GM10847 (cell line): ENCODE measurements around the gene BABAM2.

Source experiments
- POLR2A ChIP-seq: IDR thresholded peaks from 2 replicates; pipeline ENCODE4 v1.6.1; 2011; ENCODE audit not compliant: insufficient read length; ENCODE audit errors: extremely low read depth

The BABAM2 gene

GRCh38 chr2:27953077-27953476 lies 62.5 kb downstream of the BABAM2 start:
- TF ChIP-seq POLR2A, result no peak

GRCh38 chr2:27954221-27954673 lies 63.7 kb downstream of the BABAM2 start:
- no peak for TF ChIP-seq POLR2A

- TF ChIP-seq POLR2A, result no peak
Observed at GRCh38 chr2:27954771-27955383, 64.3 kb downstream of the BABAM2 start.

- TF ChIP-seq POLR2A, result no peak
Observed at GRCh38 chr2:27955384-27956161, 65.0 kb downstream of the BABAM2 start.

- no peak for TF ChIP-seq POLR2A
Observed at GRCh38 chr2:27956888-27957287, 66.4 kb downstream of the BABAM2 start.

GRCh38 chr2:27958711-27959378 lies 68.3 kb downstream of the BABAM2 start:
- no peak for TF ChIP-seq POLR2A

- no peak for TF ChIP-seq POLR2A
Observed at GRCh38 chr2:27959496-27959895, 69.0 kb downstream of the BABAM2 start.

- TF ChIP-seq POLR2A, result no peak
Observed at GRCh38 chr2:27960237-27960912, 69.8 kb downstream of the BABAM2 start.

- TF ChIP-seq POLR2A, result no peak
Observed at GRCh38 chr2:27962006-27962405, 71.5 kb downstream of the BABAM2 start.

- no peak for TF ChIP-seq POLR2A
Observed at GRCh38 chr2:27963472-27963871, 72.9 kb downstream of the BABAM2 start.

- TF ChIP-seq POLR2A, result no peak
Observed at GRCh38 chr2:27964067-27964466, 73.5 kb downstream of the BABAM2 start.

- TF ChIP-seq POLR2A, result no peak
Observed at GRCh38 chr2:27965841-27966240, 75.3 kb downstream of the BABAM2 start.

GRCh38 chr2:27966466-27966865 lies 75.9 kb downstream of the BABAM2 start:
- TF ChIP-seq POLR2A, result no peak

GRCh38 chr2:27967076-27967475 lies 76.5 kb downstream of the BABAM2 start:
- TF ChIP-seq POLR2A, result no peak

GRCh38 chr2:27972311-27972710 lies 81.8 kb downstream of the BABAM2 start:
- TF ChIP-seq POLR2A, result no peak

- TF ChIP-seq POLR2A, result no peak
Observed at GRCh38 chr2:27973592-27973991, 83.1 kb downstream of the BABAM2 start.

GRCh38 chr2:27976308-27976707 lies 85.8 kb downstream of the BABAM2 start:
- TF ChIP-seq POLR2A, result no peak
